SK-N-SH (cell line): ENCODE data around the gene GALNTL6. TPM values are rescaled to one million over a fixed set of nuclear protein-coding genes. Genes with fewer than 3 reads are reported as not detected.

Experiments used
- CTCF ChIA-PET: fragments of 300-600, 350-600 bp; formaldehyde crosslinking; extraction: SDS; loops from one replicate; lab custom pipeline; 2021; lab: Yijun Ruan, JAX
- POLR2A ChIA-PET: fragments of 350-600 bp; sonication (Branson Sonifier 250); formaldehyde crosslinking; extraction: SDS; loops from one replicate; lab custom pipeline; 2020; ENCODE audit warnings: antibody characterized with exemption, inconsistent platforms; lab: Yijun Ruan, JAX
- DNase-seq: peaks from one replicate; pipeline ENCODE4 v3.0.0; 2012
- H2AFZ ChIP-seq: fragments of 200-600 bp; sonication (generic); 2 replicates; pipeline ENCODE4 v1.8.1; 2016; ENCODE audit warnings: antibody characterized with exemption, mild to moderate bottlenecking, low read depth
- H3F3A ChIP-seq: fragments of 200-600 bp; sonication (generic); replicated peaks from 2 replicates; pipeline ENCODE3; 2016; ENCODE audit warnings: antibody characterized with exemption, mild to moderate bottlenecking; ENCODE audit not compliant: insufficient read depth
- H3K27ac ChIP-seq, 2 experiments: fragments of 200-500 bp in 1 of 2; fragments of 200-600 bp in 1 of 2; sonication (Bioruptor generic) in 1 of 2; sonication (generic), shearing (Covaris generic) in 1 of 2; 2 replicates each; pipeline versions ENCODE4 v1.5.1 to v1.6.1; 2014 to 2016; ENCODE audit warnings: low read depth in 2 of 2, inconsistent platforms in 1 of 2, low read length in 1 of 2, mild to moderate bottlenecking in 1 of 2, mixed read lengths in 1 of 2
- H3K27me3 ChIP-seq: fragments of 200-600 bp; sonication (generic), shearing (Covaris generic); 2 replicates; pipeline ENCODE4 v1.6.1; 2016; ENCODE audit warnings: mixed run types; ENCODE audit not compliant: insufficient read depth
- H3K36me3 ChIP-seq, 2 experiments: fragments of 200-500 bp in 1 of 2; fragments of 200-600 bp in 1 of 2; sonication (Bioruptor generic) in 1 of 2; sonication (generic) in 1 of 2; replicated peaks in 1 of 2; 2 replicates each; pipeline versions ENCODE3 to v1.5.1; 2014 to 2016; ENCODE audit warnings: low read length in 1 of 2, mild to moderate bottlenecking in 1 of 2; ENCODE audit not compliant: insufficient read depth in 2 of 2, control insufficient read depth in 1 of 2
- H3K4me1 ChIP-seq, 2 experiments: fragments of 200-500 bp in 1 of 2; fragments of 200-600 bp in 1 of 2; sonication (Bioruptor generic) in 1 of 2; sonication (generic), shearing (Covaris generic) in 1 of 2; 2 replicates each; pipeline versions ENCODE4 v1.5.1 to v1.6.1; 2014 to 2016; ENCODE audit warnings: low read depth in 1 of 2, low read length in 1 of 2, mixed run types in 1 of 2; ENCODE audit not compliant: insufficient read depth in 2 of 2, control insufficient read depth in 1 of 2
- H3K4me2 ChIP-seq: fragments of 200-600 bp; sonication (generic), shearing (Covaris generic); 2 replicates; pipeline ENCODE4 v1.6.1; 2017; ENCODE audit warnings: mixed run types
- H3K4me3 ChIP-seq, 2 experiments: fragments of 200-500 bp in 1 of 2; fragments of 200-600 bp in 1 of 2; sonication (Bioruptor generic) in 1 of 2; sonication (generic), shearing (Covaris generic) in 1 of 2; 2 replicates each; pipeline versions ENCODE4 v1.5.1 to v1.8.1; 2014 to 2016; ENCODE audit warnings: low read depth in 2 of 2, inconsistent platforms in 1 of 2, low read length in 1 of 2, mild to moderate bottlenecking in 1 of 2, mixed read lengths in 1 of 2, moderate library complexity in 1 of 2
- H3K79me2 ChIP-seq: fragments of 200-600 bp; sonication (generic); 2 replicates; pipeline ENCODE4 v1.8.1; 2017; ENCODE audit warnings: mild to moderate bottlenecking; ENCODE audit not compliant: insufficient read depth
- H3K9ac ChIP-seq: fragments of 200-600 bp; sonication (generic); 2 replicates; pipeline ENCODE4 v1.6.1; 2017; ENCODE audit warnings: mixed run types
- H3K9me2 ChIP-seq: fragments of 200-600 bp; sonication (generic); 2 replicates; pipeline ENCODE4 v1.6.1; 2017; ENCODE audit warnings: mixed run types
- H3K9me3 ChIP-seq: fragments of 200-600 bp; sonication (generic); 2 replicates; pipeline ENCODE4 v1.6.1; 2017; ENCODE audit warnings: mixed run types, mild to moderate bottlenecking, moderate library complexity
- H4K20me1 ChIP-seq: fragments of 200-600 bp; sonication (generic); 2 replicates; pipeline ENCODE4 v1.6.1; 2017; ENCODE audit warnings: mild to moderate bottlenecking, mixed run types; ENCODE audit not compliant: insufficient read depth
- ELF1 ChIP-seq: IDR thresholded peaks from 2 replicates; pipeline ENCODE4 v1.4.0; 2012
- MXI1 ChIP-seq: IDR thresholded peaks from 2 replicates; pipeline ENCODE4 v1.6.1; 2012; ENCODE audit warnings: mild to moderate bottlenecking, low read depth, low read length, improper control_type of control experiment
- REST ChIP-seq: IDR thresholded peaks from 2 replicates; pipeline ENCODE4 v1.6.1; 2012; ENCODE audit warnings: mild to moderate bottlenecking, low read depth, low read length, moderate library complexity
- RXRA ChIP-seq: IDR thresholded peaks from 2 replicates; pipeline ENCODE4 v1.4.0; 2012; ENCODE audit warnings: low read depth, mild to moderate bottlenecking, borderline replicate concordance
- SIN3A ChIP-seq: IDR thresholded peaks from 2 replicates; pipeline ENCODE4 v1.6.1; 2012; ENCODE audit warnings: low read depth, mild to moderate bottlenecking, low read length, moderate library complexity, borderline replicate concordance
- SMC3 ChIP-seq: IDR thresholded peaks from 2 replicates; pipeline ENCODE4 v1.6.1; 2012; ENCODE audit warnings: low read depth, low read length, improper control_type of control experiment
- TAF1 ChIP-seq: IDR thresholded peaks from 2 replicates; pipeline ENCODE4 v1.6.1; 2012; ENCODE audit warnings: low read depth, mild to moderate bottlenecking, low read length, moderate library complexity, borderline replicate concordance
- USF1 ChIP-seq: IDR thresholded peaks from 2 replicates; pipeline ENCODE4 v1.4.0; 2012; ENCODE audit warnings: low read depth, borderline replicate concordance
- USF2 ChIP-seq: fragments of 150-350 bp; IDR thresholded peaks from 2 replicates; pipeline ENCODE4 v1.6.1; 2017; ENCODE audit warnings: antibody characterized with exemption, low read length, low read depth, borderline replicate concordance
- ZBTB33 ChIP-seq: IDR thresholded peaks from 2 replicates; pipeline ENCODE4 v1.4.0; 2012; ENCODE audit warnings: low read depth, borderline replicate concordance
- WGBS: methylation state at CpG from one replicate; pipeline ENCODE4 v1.1.6; 2017; ENCODE audit warnings: low lambda C conversion rate; 5-methylcytosine and 5-hydroxymethylcytosine counted together
- polyA plus RNA-seq, 3 experiments: library from polyadenylated mRNA; depleted of rRNA; stranded (reverse); fragments of >200 nt; gene quantifications; 2 replicates each; pipeline ENCODE4 v1.2.3, GENCODE V29; 2012

The GALNTL6 gene
- polyA plus RNA-seq, 1 of the 3 experiments (the other 2 are of a cell fraction), result 0.07 TPM

- H3K36me3 ChIP-seq, result no peaks in the 10 kb centered on the region
- TF ChIP-seq RXRA (no peak), USF1 (no peak), SIN3A (no peak), ELF1 (no peak), MXI1 (no peak), TAF1 (no peak), SMC3 (no peak), ZBTB33 (no peak), USF2 (no peak), REST (no peak)
- CTCF ChIA-PET, result no interaction called here
- WGBS, result 28% methylated on average over 2 of the region's 2 CpGs
- POLR2A ChIA-PET, result no interaction called here
- H3K9ac ChIP-seq, result no peak overlapping the region
- no peak overlapping the region for H3K4me2 ChIP-seq
- H3K27ac ChIP-seq, result no peak overlapping the region
- H3K9me3 ChIP-seq, result no peaks in the 10 kb centered on the region
- no peak for DNase-seq
- no peaks in the 10 kb centered on the region for H3K4me1 ChIP-seq
- no peaks in the 10 kb centered on the region for H4K20me1 ChIP-seq
- no peaks in the 10 kb centered on the region for H3K79me2 ChIP-seq
- H3K27me3 ChIP-seq, result no peaks in the 10 kb centered on the region
- no peaks in the 10 kb centered on the region for H3K9me2 ChIP-seq
- H2AFZ ChIP-seq, result no peak overlapping the region
- no peak overlapping the region for H3K4me3 ChIP-seq
- H3F3A ChIP-seq, result no peaks in the 10 kb centered on the region
Measured at GRCh38 chr4:171891038-171891437, 77.8 kb downstream of the GALNTL6 start.
